ENCODE data around the gene DMD. TPM values are rescaled to one million over a fixed set of nuclear protein-coding genes. Genes with fewer than 3 reads are reported as not detected.

The DMD gene
- total and polyA plus RNA-seq, 4 donors = 3.9 to 73.8 (median 11.2) TPM

- WGBS, 2 donors = 84 to 97% methylated on average over 7 to 10 of the region's 10 CpGs
Measured at GRCh38 chrX:32804034-32804433, 407.3 kb downstream of the DMD start.

GRCh38 chrX:32798990-32799389, 412.4 kb downstream of the DMD start:
- Histone ChIP-seq H3K27me3 (ENCODE audit: control insufficient read depth in 3 of 3, insufficient read depth in 3 of 3, low read length in 2 of 3) (no peaks in the 10 kb centered on the region), H3K9ac (ENCODE audit: insufficient read depth in 1 of 2, low read length in 2 of 2) (no peak overlapping the region), H3K27ac (ENCODE audit: low read depth in 1 of 2, low read length in 1 of 2) (no peak overlapping the region), H3K4me1 (ENCODE audit: control insufficient read depth in 5 of 5, insufficient read depth in 5 of 5, low read length in 5 of 5) (no peaks in the 10 kb centered on the region), H3K36me3 (ENCODE audit: control insufficient read depth in 4 of 4, insufficient read depth in 4 of 4, low read length in 4 of 4) (no peaks in the 10 kb centered on the region), H3K9me3 (ENCODE audit: control insufficient read depth in 4 of 4, insufficient read depth in 3 of 4, low read length in 3 of 4) (no peaks in the 10 kb centered on the region), H3K4me3 (no peak overlapping the region)
- no peak for ATAC-seq (ENCODE audit: insufficient read depth, low FRiP score)
- TF ChIP-seq CTCF (IDR thresholded peaks at IDR 0.05; ENCODE audit: control extremely low read depth, extremely low read depth) = no peak
- DNase-seq = no peak
- WGBS, 2 donors = 66 to 67% methylated on average over 3 of the region's 3 CpGs

More at GRCh38 chrX:32804034-32804433, 407.3 kb downstream of the DMD start:
- H3K27ac ChIP-seq (ENCODE audit: low read depth in 1 of 2, low read length in 1 of 2) = no peak overlapping the region
- no peaks in the 10 kb centered on the region for H3K4me1 ChIP-seq (ENCODE audit: control insufficient read depth in 5 of 5, insufficient read depth in 5 of 5, low read length in 5 of 5)
- no peak overlapping the region for H3K4me3 ChIP-seq
- H3K36me3 ChIP-seq (ENCODE audit: control insufficient read depth in 4 of 4, insufficient read depth in 4 of 4, low read length in 4 of 4) = peaks cover 0 to 4% (median 0%) of the 10 kb centered on the region in 4 donors
- H3K9me3 ChIP-seq (ENCODE audit: control insufficient read depth in 4 of 4, insufficient read depth in 3 of 4, low read length in 3 of 4) = no peaks in the 10 kb centered on the region
- no peak for DNase-seq
- no peak overlapping the region for H3K9ac ChIP-seq (ENCODE audit: insufficient read depth in 1 of 2, low read length in 2 of 2)
- no peak for TF ChIP-seq CTCF (IDR thresholded peaks at IDR 0.05; ENCODE audit: control extremely low read depth, extremely low read depth)
- ATAC-seq (ENCODE audit: insufficient read depth, low FRiP score) = no peak
- no peaks in the 10 kb centered on the region for H3K27me3 ChIP-seq (ENCODE audit: control insufficient read depth in 3 of 3, insufficient read depth in 3 of 3, low read length in 2 of 3)

- no peak for ATAC-seq (ENCODE audit: insufficient read depth, low FRiP score)
- Histone ChIP-seq H3K27ac (ENCODE audit: low read depth in 1 of 2, low read length in 1 of 2) (no peak overlapping the region), H3K4me3 (no peak overlapping the region)
Measured at GRCh38 chrX:32788936-32789335, 422.4 kb downstream of the DMD start.

More at GRCh38 chrX:32788936-32789335, 422.4 kb downstream of the DMD start:
- Histone ChIP-seq H3K27me3 (ENCODE audit: control insufficient read depth in 3 of 3, insufficient read depth in 3 of 3, low read length in 2 of 3) (no peaks in the 10 kb centered on the region), H3K9ac (ENCODE audit: insufficient read depth in 1 of 2, low read length in 2 of 2) (no peak overlapping the region), H3K9me3 (ENCODE audit: control insufficient read depth in 4 of 4, insufficient read depth in 3 of 4, low read length in 3 of 4) (no peaks in the 10 kb centered on the region), H3K4me1 (ENCODE audit: control insufficient read depth in 5 of 5, insufficient read depth in 5 of 5, low read length in 5 of 5) (no peaks in the 10 kb centered on the region), H3K36me3 (ENCODE audit: control insufficient read depth in 4 of 4, insufficient read depth in 4 of 4, low read length in 4 of 4) (no peaks in the 10 kb centered on the region)
- no peak for DNase-seq
- 43 to 90% methylated on average over 1 of the region's 1 CpG for WGBS, 2 donors
- no peak for TF ChIP-seq CTCF (IDR thresholded peaks at IDR 0.05; ENCODE audit: control extremely low read depth, extremely low read depth)

Measured in lung (tissue), 12 donors.